Measurements from ENCODE around the gene DMRTC2.

- TF ChIP-seq CTCF (IDR thresholded peaks at IDR 0.05): no peak
- TF ChIP-seq POLR2A (IDR thresholded peaks at IDR 0.05): no peak
These were observed 42.1 kb upstream of the DMRTC2 start for GRCh38 chr19:41802770-41803169.
